K562 (cell line): ENCODE measurements around the gene YPEL4. TPM values are rescaled to one million over a fixed set of nuclear protein-coding genes. Genes with fewer than 3 reads are reported as not detected.

Experiments used
- ATAC-seq: fragments of 200-7000 bp; cut with Tn5 transposase; 3 replicates; pipeline ENCODE4 v1.9.1; 2020; ENCODE audit warnings: moderate library complexity
- BruUV-seq: library from RNA; stranded (reverse); fragments of 400-500 nt; replicated peaks from 2 replicates; lab custom pipeline; 2021; lab: Mats Ljungman, UMichigan
- CTCF ChIA-PET: fragments of 300-600 bp; formaldehyde crosslinking; extraction: SDS; loops from one replicate; lab custom pipeline; 2021; ENCODE audit warnings: low intra/inter-chr PET ratio; lab: Yijun Ruan, JAX
- POLR2A ChIA-PET: fragments of 300-600, 350-650 bp; sonication (Branson Sonifier 250); formaldehyde crosslinking; extraction: SDS; loops from one replicate; lab custom pipeline; 2021; ENCODE audit warnings: antibody characterized with exemption, inconsistent platforms; lab: Yijun Ruan, JAX
- DNase-seq, 4 experiments: peaks; one replicate each; pipeline versions ENCODE4 v3.0.0 to v3.0.0-alpha.2; 2011 to 2018; ENCODE audit warnings: low spot score in 3 of 4, mixed read lengths in 3 of 4; ENCODE audit errors: extremely low read depth in 1 of 4
- FAIRE-seq: peaks from 2 replicates; lab custom pipeline; 2011; peaks lifted over from hg19 to GRCh38; lab: Jason Lieb, UNC
- H2AFZ ChIP-seq: 2 replicates; pipeline ENCODE4 v1.6.0; 2011; ENCODE audit warnings: low read depth, low read length, control low read depth, inconsistent platforms
- H3K27ac ChIP-seq: fragments of 200-600 bp; 3 replicates; pipeline ENCODE4 v1.8.0; 2011; ENCODE audit warnings: low read depth, mild to moderate bottlenecking, control low read depth, inconsistent platforms, low read length, moderate library complexity, mixed read lengths; ENCODE audit errors: extremely low read depth
- H3K27me3 ChIP-seq, 2 experiments: fragments of 300-600 bp in 1 of 2; 2 replicates in 1 of 2; 3 replicates in 1 of 2; pipeline versions ENCODE4 v1.6.0 to v1.8.0; 2011; ENCODE audit warnings: inconsistent platforms in 2 of 2, low read length in 2 of 2, mild to moderate bottlenecking in 1 of 2, mixed read lengths in 1 of 2, moderate library complexity in 1 of 2; ENCODE audit not compliant: control insufficient read depth in 2 of 2, insufficient read depth in 2 of 2
- H3K36me3 ChIP-seq: fragments of 300-600 bp; 3 replicates; pipeline ENCODE4 v1.8.0; 2011; ENCODE audit warnings: mild to moderate bottlenecking, low read length, inconsistent platforms; ENCODE audit not compliant: control insufficient read depth, insufficient read depth
- H3K4me1 ChIP-seq, 2 experiments: fragments of 200-600 bp in 1 of 2; replicated peaks in 1 of 2; 2 replicates in 1 of 2; 3 replicates in 1 of 2; pipeline versions ENCODE4 v1.5.1 to v1.8.0; 2011; ENCODE audit warnings: inconsistent platforms in 2 of 2, low read length in 2 of 2, mild to moderate bottlenecking in 1 of 2, mixed read lengths in 1 of 2, moderate library complexity in 1 of 2; ENCODE audit not compliant: control insufficient read depth in 2 of 2, insufficient read depth in 2 of 2
- H3K4me2 ChIP-seq: 2 replicates; pipeline ENCODE4 v1.6.1; 2011; ENCODE audit warnings: low read length, control low read depth, inconsistent platforms, mixed read lengths; ENCODE audit not compliant: insufficient read depth
- H3K4me3 ChIP-seq: fragments of 200-600 bp; sonication (generic), shearing (Covaris generic); 2 replicates; pipeline ENCODE4 v1.5.1; 2016; ENCODE audit warnings: control low read depth, inconsistent platforms
- H3K79me2 ChIP-seq: fragments of 200-600 bp; 3 replicates; pipeline ENCODE4 v1.8.0; 2011; ENCODE audit warnings: low read length, inconsistent platforms; ENCODE audit not compliant: control insufficient read depth, insufficient read depth
- H3K9ac ChIP-seq, 2 experiments: 2 replicates each; pipeline versions ENCODE4 v1.6.0 to v1.6.1; 2011; ENCODE audit warnings: low read depth in 2 of 2, low read length in 2 of 2, control low read depth in 1 of 2, inconsistent platforms in 1 of 2, mild to moderate bottlenecking in 1 of 2, mixed read lengths in 1 of 2; ENCODE audit not compliant: insufficient read depth in 1 of 2
- H3K9me1 ChIP-seq: one replicate; pipeline ENCODE4 v1.6.0; 2011; ENCODE audit warnings: inconsistent platforms, mild to moderate bottlenecking, low read length, moderate library complexity; ENCODE audit not compliant: control insufficient read depth, insufficient read depth
- H3K9me3 ChIP-seq: replicated peaks from 2 replicates; pipeline ENCODE4 v1.5.1; 2011; ENCODE audit warnings: low read depth, low read length, inconsistent platforms; ENCODE audit not compliant: control insufficient read depth, insufficient read depth
- H4K20me1 ChIP-seq: replicated peaks from 2 replicates; pipeline ENCODE4 v1.6.1; 2011; ENCODE audit warnings: low read length, inconsistent platforms, mixed read lengths; ENCODE audit not compliant: control insufficient read depth, insufficient read depth
- FOSL1 ChIP-seq: fragments of 200-800 bp; sonication (Bioruptor generic); conservative IDR thresholded peaks from 2 replicates; pipeline ENCODE4 v1.6.1; 2016; ENCODE audit warnings: missing genetic modification characterization, missing compliant biosample characterization
- NFE2L1 ChIP-seq: fragments of 450-650 bp; IDR thresholded peaks from 2 replicates; pipeline ENCODE4 v1.6.1; 2016; ENCODE audit warnings: missing genetic modification characterization, low read depth, mild to moderate bottlenecking, missing compliant biosample characterization, moderate library complexity, borderline replicate concordance
- SREBF1 ChIP-seq: fragments of 150-350 bp; IDR thresholded peaks from 2 replicates; pipeline ENCODE4 v1.6.1; 2014; ENCODE audit warnings: antibody characterized with exemption, low read depth, low read length, borderline replicate concordance
- TBP ChIP-seq: optimal IDR thresholded peaks from 2 replicates; pipeline ENCODE3; 2011; ENCODE audit warnings: low read depth, low read length, improper control_type of control experiment
- WGBS: fragments of 100-300 bp; shearing (Covaris generic); methylation state at CpG from one replicate; pipeline ENCODE4 v1.1.6; 2016; ENCODE audit warnings: low coverage, mixed read lengths; ENCODE audit not compliant: insufficient coverage; ENCODE audit errors: missing lambda C conversion rate; 5-methylcytosine and 5-hydroxymethylcytosine counted together
- in situ Hi-C: fragments of 300-500 bp; cut with MboI; formaldehyde crosslinking; loops from 4 replicates; pipeline ENCODE4 v1.15.0; 2018; ENCODE audit warnings: inconsistent platforms, mixed read lengths
- intact Hi-C: fragments of 100-400 bp; cut with micrococcal nuclease; formaldehyde crosslinking; loops from 2 replicates; pipeline ENCODE4 v1.14.2; 2022
- polyA plus RNA-seq, 8 experiments: library from polyadenylated mRNA; depleted of rRNA in 4 of 8; stranded (reverse) in 5 of 8; unstranded in 3 of 8; fragments of >200 nt; fragmentation: Nextera tagmentation in 2 of 8; fragmentation: Illumina TruSeq in 1 of 8; extraction: Ambion mirVana in 2 of 8; extraction: Trizol in 1 of 8; gene quantifications; 2 replicates each; pipeline versions ENCODE4 v1.2.1 to v1.2.3, GENCODE V29; 2011 to 2014; ENCODE audit warnings: inconsistent platforms in 1 of 8, missing spikeins in 1 of 8
- total RNA-seq, 7 experiments: library from RNA; depleted of rRNA in 6 of 7; stranded (reverse); fragments of >200 nt in 6 of 7; fragmentation: Illumina TruSeq in 2 of 7; extraction: Trizol in 2 of 7; gene quantifications; 2 replicates each; pipeline versions ENCODE4 v1.2.1 to v1.2.3, GENCODE V29; 2011 to 2021; ENCODE audit warnings: low replicate concordance in 1 of 7
- TF ChIP-seq, protein P1 (sequence below): sonication (generic); formaldehyde crosslinking; IDR thresholded peaks from 2 replicates; pipeline ENCODE4 v1.8.0; 2023; ENCODE audit warnings: mild to moderate bottlenecking, missing genetic modification reagents
- TF ChIP-seq, protein P2 (sequence below): fragments of 200-800 bp; sonication (Bioruptor generic); IDR thresholded peaks from 2 replicates; pipeline ENCODE4 v1.6.1; 2017; ENCODE audit warnings: missing genetic modification characterization, missing compliant biosample characterization

Gene YPEL4
- total and polyA plus RNA-seq, 9 of the 15 experiments (the other 6 are each of a cell fraction or from before 2014, with no cell fraction given), result 0.07 to 1.4 (median 0.40) TPM; not detected in 2

DNA sequence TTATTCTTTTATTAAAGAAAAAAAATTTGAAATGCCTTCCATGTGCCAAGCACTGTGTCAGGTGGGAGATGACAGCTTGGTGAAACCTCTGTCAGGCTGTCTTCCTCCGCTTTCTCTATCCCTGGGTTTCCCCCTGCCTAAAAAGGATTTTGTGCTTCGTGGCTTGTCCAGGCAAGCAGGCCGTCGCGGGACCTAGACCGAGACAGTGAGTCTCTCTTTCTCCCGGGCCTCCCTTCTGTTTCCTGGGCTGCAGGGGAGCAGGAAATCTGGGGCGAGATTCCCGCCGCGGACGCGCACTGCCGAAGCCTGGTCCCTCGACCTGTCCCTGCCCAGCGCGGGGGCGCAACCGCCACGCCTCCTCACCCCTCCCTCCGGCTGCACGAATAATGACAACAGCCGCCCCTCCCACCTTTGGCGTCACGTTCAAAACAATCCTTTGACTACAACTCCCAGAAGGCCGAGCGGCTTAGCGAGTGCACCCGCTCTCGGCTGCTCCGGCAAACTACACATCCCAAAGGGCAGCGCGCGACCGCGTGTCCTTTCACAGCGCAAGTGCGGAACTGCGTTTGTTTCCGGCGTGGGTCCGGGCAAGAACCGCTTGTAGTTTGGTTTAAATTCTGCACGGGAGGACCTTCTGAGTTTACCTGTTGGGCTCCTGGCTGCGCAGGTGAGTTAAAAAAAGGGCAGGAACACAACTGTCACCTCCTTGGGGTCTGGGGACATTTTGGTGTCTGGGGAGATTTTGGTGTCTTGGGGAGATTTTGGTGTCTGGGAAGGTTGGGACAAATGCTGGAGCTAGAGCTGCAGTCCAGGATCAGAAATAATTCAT, 7.7 kb upstream of the YPEL4 start, which contains the start of gene CLP1 (continued):
- TF ChIP-seq SREBF1 (peak; percentile 66), NFE2L1 (no peak)

DNA sequence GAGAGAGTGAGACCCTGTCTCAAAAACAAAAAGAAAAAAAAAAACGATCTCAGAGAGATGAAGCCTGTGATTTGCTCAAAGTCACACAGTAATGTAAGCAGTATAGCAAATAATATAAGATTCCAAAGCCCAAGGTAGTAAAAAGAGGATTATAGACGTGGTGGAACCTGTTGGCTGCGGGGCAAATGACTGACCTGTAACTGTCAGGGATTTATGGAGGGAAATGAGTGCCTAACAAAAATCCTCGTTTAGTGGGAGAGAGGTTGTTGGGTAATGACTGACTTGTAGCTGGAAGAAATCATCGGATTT, 7.1 kb upstream of the YPEL4 start:
- ATAC-seq, result no peak
- H3K4me1 ChIP-seq, result peaks cover 4 to 11% of the 10 kb centered on the region in 2 experiments; a peak in 3 of 5 replicates
- no peaks in the 10 kb centered on the region for H3K9me3 ChIP-seq
- peaks cover 23% of the 10 kb centered on the region for H3K79me2 ChIP-seq
- ChIA-PET POLR2A (interaction anchor here (1.0 to 1.7 kb wide), 2 partner anchors 10 to 21 kb away, joined by 3 to 6 read pairs; no protein-coding TSS in a partner anchor), CTCF (no interaction called here)
- H3K4me2 ChIP-seq, result peak overlapping the region; percentile 78
- BruUV-seq, result TSS peak; percentile 91
- H2AFZ ChIP-seq, result peak overlapping the region; percentile 97
- 7% methylated on average over 5 of the region's 5 CpGs for WGBS
- in situ Hi-C loops (loop anchor here (25.0 kb wide), 1 partner anchor 855 kb away; the partner anchor contains the start of gene OR5B21), intact Hi-C loops (no loop called here)
- DNase-seq, result no peak
- no peaks in the 10 kb centered on the region for H4K20me1 ChIP-seq
- peak overlapping the region; percentile 76 for H3K4me3 ChIP-seq
- no peak for FAIRE-seq
- peaks cover 28% of the 10 kb centered on the region; the same call in 2 of the 3 replicates for H3K36me3 ChIP-seq
- no peaks in the 10 kb centered on the region for H3K9me1 ChIP-seq
- H3K27me3 ChIP-seq, result no peaks in the 10 kb centered on the region
- peak overlapping the region; percentile 57; the same call in 2 of the 3 replicates for H3K27ac ChIP-seq
- peak; percentile 35; the same call in 1 of the 2 replicates for TF ChIP-seq FOSL1 (tag)
- TF ChIP-seq TBP, result no peak
- TF ChIP-seq, protein P1, sequence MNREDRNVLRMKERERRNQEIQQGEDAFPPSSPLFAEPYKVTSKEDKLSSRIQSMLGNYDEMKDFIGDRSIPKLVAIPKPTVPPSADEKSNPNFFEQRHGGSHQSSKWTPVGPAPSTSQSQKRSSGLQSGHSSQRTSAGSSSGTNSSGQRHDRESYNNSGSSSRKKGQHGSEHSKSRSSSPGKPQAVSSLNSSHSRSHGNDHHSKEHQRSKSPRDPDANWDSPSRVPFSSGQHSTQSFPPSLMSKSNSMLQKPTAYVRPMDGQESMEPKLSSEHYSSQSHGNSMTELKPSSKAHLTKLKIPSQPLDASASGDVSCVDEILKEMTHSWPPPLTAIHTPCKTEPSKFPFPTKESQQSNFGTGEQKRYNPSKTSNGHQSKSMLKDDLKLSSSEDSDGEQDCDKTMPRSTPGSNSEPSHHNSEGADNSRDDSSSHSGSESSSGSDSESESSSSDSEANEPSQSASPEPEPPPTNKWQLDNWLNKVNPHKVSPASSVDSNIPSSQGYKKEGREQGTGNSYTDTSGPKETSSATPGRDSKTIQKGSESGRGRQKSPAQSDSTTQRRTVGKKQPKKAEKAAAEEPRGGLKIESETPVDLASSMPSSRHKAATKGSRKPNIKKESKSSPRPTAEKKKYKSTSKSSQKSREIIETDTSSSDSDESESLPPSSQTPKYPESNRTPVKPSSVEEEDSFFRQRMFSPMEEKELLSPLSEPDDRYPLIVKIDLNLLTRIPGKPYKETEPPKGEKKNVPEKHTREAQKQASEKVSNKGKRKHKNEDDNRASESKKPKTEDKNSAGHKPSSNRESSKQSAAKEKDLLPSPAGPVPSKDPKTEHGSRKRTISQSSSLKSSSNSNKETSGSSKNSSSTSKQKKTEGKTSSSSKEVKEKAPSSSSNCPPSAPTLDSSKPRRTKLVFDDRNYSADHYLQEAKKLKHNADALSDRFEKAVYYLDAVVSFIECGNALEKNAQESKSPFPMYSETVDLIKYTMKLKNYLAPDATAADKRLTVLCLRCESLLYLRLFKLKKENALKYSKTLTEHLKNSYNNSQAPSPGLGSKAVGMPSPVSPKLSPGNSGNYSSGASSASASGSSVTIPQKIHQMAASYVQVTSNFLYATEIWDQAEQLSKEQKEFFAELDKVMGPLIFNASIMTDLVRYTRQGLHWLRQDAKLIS (CRISPR knock-in tag), result 0 out of 2 replicates have a peak, but pooled peaks have one; percentile 15
- TF ChIP-seq, protein P2, sequence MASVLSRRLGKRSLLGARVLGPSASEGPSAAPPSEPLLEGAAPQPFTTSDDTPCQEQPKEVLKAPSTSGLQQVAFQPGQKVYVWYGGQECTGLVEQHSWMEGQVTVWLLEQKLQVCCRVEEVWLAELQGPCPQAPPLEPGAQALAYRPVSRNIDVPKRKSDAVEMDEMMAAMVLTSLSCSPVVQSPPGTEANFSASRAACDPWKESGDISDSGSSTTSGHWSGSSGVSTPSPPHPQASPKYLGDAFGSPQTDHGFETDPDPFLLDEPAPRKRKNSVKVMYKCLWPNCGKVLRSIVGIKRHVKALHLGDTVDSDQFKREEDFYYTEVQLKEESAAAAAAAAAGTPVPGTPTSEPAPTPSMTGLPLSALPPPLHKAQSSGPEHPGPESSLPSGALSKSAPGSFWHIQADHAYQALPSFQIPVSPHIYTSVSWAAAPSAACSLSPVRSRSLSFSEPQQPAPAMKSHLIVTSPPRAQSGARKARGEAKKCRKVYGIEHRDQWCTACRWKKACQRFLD, result peak; percentile 70; the same call in 1 of the 2 replicates
- peak overlapping the region in 1 of 2 experiments; percentile 59; a peak in 2 of 4 replicates for H3K9ac ChIP-seq
